ENCODE results near the gene PML. TPM values are rescaled to one million over a fixed set of nuclear protein-coding genes. Genes with fewer than 3 reads are reported as not detected.
"Not testable (repeated sequence)": the region's sequence is repeated elsewhere in the genome, so short reads cannot be mapped to it uniquely, and the experiment has no call there.

Gene PML
- total and polyA plus RNA-seq, 9 of the 15 experiments (the other 6 are each of a cell fraction or from before 2014, with no cell fraction given), result 5.0 to 50.7 (median 10.1) TPM

GRCh38 chr15:74059050-74059833 is 64.7 kb downstream of the PML start:
- H3K9ac ChIP-seq (ENCODE audit: insufficient read depth in 1 of 2, low read depth in 2 of 2, low read length in 2 of 2); H3K4me2 ChIP-seq (ENCODE audit: insufficient read depth, low read length); H3K79me2 ChIP-seq (ENCODE audit: control insufficient read depth, insufficient read depth, low read length); H3K9me1 ChIP-seq (ENCODE audit: control insufficient read depth, insufficient read depth, low read length); H4K20me1 ChIP-seq (replicated peaks; ENCODE audit: control insufficient read depth, insufficient read depth, low read length); H2AFZ ChIP-seq (ENCODE audit: low read depth, low read length); DNase-seq (ENCODE audit: extremely low read depth in 1 of 4, low spot score in 3 of 4); FAIRE-seq; intact Hi-C loops (cut with micrococcal nuclease); H3K27me3 ChIP-seq (ENCODE audit: control insufficient read depth in 2 of 2, insufficient read depth in 2 of 2, low read length in 2 of 2); H3K9me3 ChIP-seq (replicated peaks; ENCODE audit: control insufficient read depth, insufficient read depth, low read depth, low read length); H3K4me1 ChIP-seq (replicated peaks in 1 of 2; ENCODE audit: control insufficient read depth in 2 of 2, insufficient read depth in 2 of 2, low read length in 2 of 2); H3K27ac ChIP-seq (ENCODE audit: extremely low read depth, low read depth, low read length); ATAC-seq; BruUV-seq (replicated peaks); H3K36me3 ChIP-seq (ENCODE audit: control insufficient read depth, insufficient read depth, low read length); H3K4me3 ChIP-seq: not testable (repeated sequence)
- 0 out of 2 replicates have a peak, but pooled peaks have one; percentile 7 for TF ChIP-seq CBFA2T2 (conservative IDR thresholded peaks at IDR 0.05)
- WGBS (ENCODE audit: insufficient coverage, low coverage, missing lambda C conversion rate), result 0% methylated on average over 5 of the region's 6 CpGs
- in situ Hi-C loops (cut with MboI), result loop anchor here (5.0 to 25.0 kb wide), 3 partner anchors 66 to 1397 kb away; partner anchors contain the start of gene GOLGA6B
- CTCF ChIA-PET (ENCODE audit: low intra/inter-chr PET ratio), result interaction anchor here (0.6 kb wide), 1 partner anchor 378 kb away, joined by 3 read pairs; no protein-coding TSS in a partner anchor
- POLR2A ChIA-PET, result interaction anchor here (0.6 to 1.0 kb wide), 2 partner anchors 9 to 72 kb away, joined by 3 to 4 read pairs; no protein-coding TSS in a partner anchor

- CTCF ChIA-PET (ENCODE audit: low intra/inter-chr PET ratio), result no interaction called here
- TF ChIP-seq TSC22D4 (tag; IDR thresholded peaks at IDR 0.05) (no peak), GABPB1 (CRISPR knock-in tag; IDR thresholded peaks at IDR 0.05) (no peak), ERF (CRISPR knock-in tag; IDR thresholded peaks at IDR 0.05) (no peak), SMC3 (conservative IDR thresholded peaks at IDR 0.05; ENCODE audit: insufficient read depth, low read depth, low read length) (no peak), KLF10 (CRISPR knock-in tag; IDR thresholded peaks at IDR 0.05) (no peak), FOS (IDR thresholded peaks at IDR 0.05; ENCODE audit: extremely low read depth, insufficient read length) (no peak), STAT5A (IDR thresholded peaks at IDR 0.05; ENCODE audit: borderline replicate concordance, low read length) (no peak), BRD4 (IDR thresholded peaks at IDR 0.05) (no peak), TEAD1 (CRISPR knock-in tag; IDR thresholded peaks at IDR 0.05) (no peak), TSHZ1 (CRISPR knock-in tag; IDR thresholded peaks at IDR 0.05) (no peak), ESRRB (CRISPR knock-in tag; IDR thresholded peaks at IDR 0.05; ENCODE audit: borderline replicate concordance) (no peak), GTF2F1 (IDR thresholded peaks at IDR 0.05; ENCODE audit: low read depth, low read length) (no peak)
Observed at GRCh38 chr15:74060251-74060650, 65.7 kb downstream of the PML start.

More at GRCh38 chr15:74060251-74060650, 65.7 kb downstream of the PML start:
- H3K27me3 ChIP-seq (ENCODE audit: control insufficient read depth in 2 of 2, insufficient read depth in 2 of 2, low read length in 2 of 2), result peaks cover 0 to 8% of the 10 kb centered on the region in 2 experiments; a peak in 2 of 5 replicates
- no peak overlapping the region for H2AFZ ChIP-seq (ENCODE audit: low read depth, low read length)
- no TSS peak for BruUV-seq (replicated peaks)
- H3K9me1 ChIP-seq (ENCODE audit: control insufficient read depth, insufficient read depth, low read length), result no peaks in the 10 kb centered on the region
- no peaks in the 10 kb centered on the region for H3K9me3 ChIP-seq (replicated peaks; ENCODE audit: control insufficient read depth, insufficient read depth, low read depth, low read length)
- no peak overlapping the region for H3K27ac ChIP-seq (ENCODE audit: extremely low read depth, low read depth, low read length)
- no peak overlapping the region for H3K9ac ChIP-seq (ENCODE audit: insufficient read depth in 1 of 2, low read depth in 2 of 2, low read length in 2 of 2)
- FAIRE-seq (no peak), DNase-seq (ENCODE audit: extremely low read depth in 1 of 4, low spot score in 3 of 4) (no peak), ATAC-seq (no peak)
- no peaks in the 10 kb centered on the region; the same call in 1 of the 2 replicates for H4K20me1 ChIP-seq (replicated peaks; ENCODE audit: control insufficient read depth, insufficient read depth, low read length)
- no peaks in the 10 kb centered on the region for H3K4me1 ChIP-seq (replicated peaks in 1 of 2; ENCODE audit: control insufficient read depth in 2 of 2, insufficient read depth in 2 of 2, low read length in 2 of 2)
- H3K79me2 ChIP-seq (ENCODE audit: control insufficient read depth, insufficient read depth, low read length), result no peaks in the 10 kb centered on the region
- no peak overlapping the region for H3K4me3 ChIP-seq
- H3K36me3 ChIP-seq (ENCODE audit: control insufficient read depth, insufficient read depth, low read length), result no peaks in the 10 kb centered on the region
- in situ Hi-C loops (cut with MboI), result loop anchor here (10.0 to 25.0 kb wide), 2 partner anchors 1245 to 1398 kb away; partner anchors contain the start of gene GOLGA6B
- intact Hi-C loops (cut with micrococcal nuclease), result no loop called here
- WGBS (ENCODE audit: insufficient coverage, low coverage, missing lambda C conversion rate), result 0% methylated on average over 6 of the region's 6 CpGs
- H3K4me2 ChIP-seq (ENCODE audit: insufficient read depth, low read length), result no peak overlapping the region
- POLR2A ChIA-PET, result no interaction called here

Data from K562 (cell line).